SJCRH30 (cell line): Measurements from ENCODE around the gene IDUA. TPM values are rescaled to one million over a fixed set of nuclear protein-coding genes. Genes with fewer than 3 reads are reported as not detected.
A peak's percentile ranks its signal among the peaks of the same experiment; 100 is the strongest.

Experiments
- DNase-seq, 2 experiments: peaks; one replicate each; pipeline ENCODE4 v3.0.0-alpha.2; 2015 to 2020
- H3K27ac ChIP-seq: fragments of 250-450 bp; sonication (Bioruptor Pico); 2 replicates; pipeline ENCODE4 v1.5.1; 2020; ENCODE audit warnings: mild to moderate bottlenecking, moderate library complexity
- H3K27me3 ChIP-seq: fragments of 250-450 bp; sonication (Bioruptor Pico); 2 replicates; pipeline ENCODE4 v1.5.1; 2020; ENCODE audit warnings: mild to moderate bottlenecking, moderate library complexity
- H3K36me3 ChIP-seq: fragments of 250-450 bp; sonication (Bioruptor Pico); 2 replicates; pipeline ENCODE4 v1.5.1; 2020; ENCODE audit warnings: mild to moderate bottlenecking, moderate library complexity
- H3K4me1 ChIP-seq: fragments of 250-450 bp; sonication (Bioruptor Pico); 2 replicates; pipeline ENCODE4 v1.5.1; 2020; ENCODE audit warnings: mild to moderate bottlenecking, moderate library complexity
- H3K4me3 ChIP-seq: fragments of 250-450 bp; sonication (Bioruptor Pico); 2 replicates; pipeline ENCODE4 v1.5.1; 2020; ENCODE audit warnings: mild to moderate bottlenecking, moderate library complexity
- H3K9me3 ChIP-seq: fragments of 250-450 bp; sonication (Bioruptor Pico); replicated peaks from 2 replicates; pipeline ENCODE4 v1.5.1; 2020; ENCODE audit warnings: mild to moderate bottlenecking, moderate library complexity
- total RNA-seq: library from RNA; depleted of rRNA; stranded (reverse); fragments of >200 nt; shearing (Covaris generic); gene quantifications from 2 replicates; pipeline ENCODE4 v1.2.3, GENCODE V29; 2014

The IDUA gene
- total RNA-seq, 1 experiment from 2014 or later, result 2.3 TPM

DNA sequence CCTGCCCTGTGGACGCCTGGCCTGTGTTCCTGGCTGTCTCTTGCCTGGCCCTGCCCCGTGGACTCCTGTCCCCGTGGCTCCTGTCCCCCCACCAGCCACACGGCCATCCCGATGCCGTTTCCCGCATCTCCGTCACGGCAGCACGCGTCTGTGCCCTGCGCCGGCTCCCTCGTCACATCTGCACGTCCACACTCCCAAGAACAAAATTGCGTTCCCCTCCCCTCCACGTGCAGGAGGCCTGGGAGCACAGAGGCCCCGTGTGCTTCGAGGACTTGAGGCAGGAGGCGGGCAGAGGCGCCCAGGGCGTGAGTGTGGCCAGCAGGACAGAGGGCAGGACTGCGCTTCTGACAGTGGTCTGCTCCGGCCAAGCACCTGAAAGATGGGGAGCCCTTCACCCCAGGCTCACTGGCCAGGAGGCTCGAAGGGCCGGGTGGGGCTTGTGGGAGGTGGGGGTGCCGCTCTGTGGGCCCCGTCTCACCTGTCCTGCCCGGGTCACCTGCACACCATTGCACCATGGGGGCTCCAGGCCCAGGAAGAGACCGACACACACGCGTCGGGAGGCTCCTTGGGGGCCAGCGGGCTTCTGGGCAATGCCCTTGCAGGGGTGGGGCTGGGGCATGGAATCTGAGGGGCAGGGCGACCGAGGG is 41.9 kb downstream of the IDUA start:
- Histone ChIP-seq H3K27me3 (peaks cover 13% of the 10 kb centered on the region; the same call in 1 of the 2 replicates), H3K27ac (no peak overlapping the region), H3K9me3 (no peaks in the 10 kb centered on the region), H3K4me1 (peaks cover 32% of the 10 kb centered on the region), H3K4me3 (no peak overlapping the region), H3K36me3 (peaks cover 18% of the 10 kb centered on the region)
- no peak for DNase-seq

DNA sequence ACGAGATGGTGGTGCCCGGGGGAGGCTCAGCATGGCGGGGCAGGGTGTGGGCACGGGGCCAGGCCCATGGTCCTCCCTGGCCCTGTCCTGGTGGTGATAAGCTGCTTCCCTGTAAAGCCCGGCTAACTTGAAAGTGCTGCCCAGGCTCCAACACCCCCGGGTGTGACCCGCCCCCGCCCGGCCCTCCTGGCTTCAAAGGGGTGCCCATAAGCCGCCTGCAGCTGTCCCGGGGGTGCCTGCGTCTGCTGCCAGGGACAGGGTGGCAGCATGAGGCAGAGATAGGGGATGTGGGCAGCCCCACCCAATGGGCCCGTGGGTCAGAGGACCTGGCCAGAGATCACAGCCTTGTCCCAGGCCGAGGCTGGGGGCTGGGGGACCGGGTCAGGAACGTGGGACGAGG is 42.7 kb downstream of the IDUA start:
- no peak for DNase-seq
- Histone ChIP-seq H3K36me3 (peaks cover 14% of the 10 kb centered on the region), H3K4me1 (peaks cover 39% of the 10 kb centered on the region), H3K9me3 (no peaks in the 10 kb centered on the region), H3K27ac (no peak overlapping the region), H3K4me3 (no peak overlapping the region), H3K27me3 (peaks cover 13% of the 10 kb centered on the region; the same call in 1 of the 2 replicates)

DNA sequence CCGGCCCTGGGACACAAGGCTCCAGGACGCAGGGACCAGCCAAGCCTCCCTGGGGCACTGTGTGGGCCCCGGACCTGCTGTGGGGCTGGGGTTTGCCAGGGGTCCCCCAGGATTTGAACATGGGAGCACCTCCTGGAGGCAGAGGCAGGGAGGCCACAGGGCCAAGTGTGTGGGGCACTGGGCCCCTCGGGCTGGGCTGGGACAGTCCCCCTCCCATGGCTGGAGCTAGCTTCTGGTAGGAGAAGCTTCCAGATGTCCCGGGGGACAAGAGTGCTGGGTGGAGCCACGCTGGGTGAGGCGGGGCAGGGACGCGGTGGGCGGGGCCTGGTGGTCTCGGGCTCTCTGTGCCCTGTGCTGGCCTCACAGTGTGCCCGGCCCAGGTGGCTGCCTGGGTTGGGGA is 43.2 kb downstream of the IDUA start:
- H3K27ac ChIP-seq, result no peak overlapping the region
- no peaks in the 10 kb centered on the region for H3K9me3 ChIP-seq
- H3K4me3 ChIP-seq, result no peak overlapping the region
- peaks cover 11% of the 10 kb centered on the region for H3K36me3 ChIP-seq
- DNase-seq, result peak; percentile 47 to 61
- peaks cover 13% of the 10 kb centered on the region; the same call in 1 of the 2 replicates for H3K27me3 ChIP-seq
- peaks cover 41% of the 10 kb centered on the region for H3K4me1 ChIP-seq

DNA sequence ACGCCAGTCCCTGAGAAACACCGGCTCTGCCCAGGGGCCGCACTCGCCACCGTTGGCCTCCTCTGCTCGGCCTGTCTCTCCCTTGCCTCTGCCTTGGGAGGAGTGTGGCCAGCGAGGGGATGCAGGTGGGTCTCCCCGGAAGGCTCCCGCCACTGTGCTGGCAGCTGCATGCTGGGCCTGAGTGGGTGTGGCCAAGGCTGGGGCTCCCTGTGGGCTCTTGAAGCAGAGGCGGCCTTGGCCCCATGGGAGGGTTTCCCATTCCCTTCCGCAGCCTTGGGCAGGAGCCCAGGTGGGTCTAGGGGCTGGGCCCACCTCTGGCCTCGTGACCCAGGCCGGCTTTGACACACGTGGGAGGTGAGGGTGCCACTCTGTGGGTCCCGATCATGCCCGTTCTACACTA is 43.7 kb downstream of the IDUA start:
- Histone ChIP-seq H3K27ac (no peak overlapping the region), H3K4me3 (no peak overlapping the region), H3K9me3 (no peaks in the 10 kb centered on the region), H3K36me3 (peaks cover 6% of the 10 kb centered on the region), H3K4me1 (peaks cover 46% of the 10 kb centered on the region), H3K27me3 (peaks cover 13% of the 10 kb centered on the region; the same call in 1 of the 2 replicates)
- DNase-seq, result peak; percentile 64 to 65

DNA sequence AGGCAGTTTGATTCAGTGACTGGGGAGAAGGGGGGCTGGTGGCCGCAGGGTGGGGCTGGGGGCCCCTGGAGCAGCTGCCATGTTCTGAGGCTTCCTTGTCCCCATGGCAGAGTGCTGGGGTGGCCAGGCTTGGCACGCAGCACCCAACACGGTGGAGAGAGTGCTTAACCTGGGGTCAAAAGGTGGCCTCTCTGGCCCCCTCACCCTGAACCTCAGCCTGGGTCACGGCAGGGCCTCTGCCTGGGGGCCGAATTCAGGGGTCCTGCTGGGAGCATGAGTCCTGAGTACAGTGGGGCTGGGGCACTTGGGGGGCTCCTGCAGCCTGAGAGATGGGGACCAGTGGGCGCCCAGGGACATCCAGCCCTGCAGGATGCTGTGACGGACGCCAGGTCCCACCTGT is 44.5 kb downstream of the IDUA start:
- peaks cover 13% of the 10 kb centered on the region; the same call in 1 of the 2 replicates for H3K27me3 ChIP-seq

DNA sequence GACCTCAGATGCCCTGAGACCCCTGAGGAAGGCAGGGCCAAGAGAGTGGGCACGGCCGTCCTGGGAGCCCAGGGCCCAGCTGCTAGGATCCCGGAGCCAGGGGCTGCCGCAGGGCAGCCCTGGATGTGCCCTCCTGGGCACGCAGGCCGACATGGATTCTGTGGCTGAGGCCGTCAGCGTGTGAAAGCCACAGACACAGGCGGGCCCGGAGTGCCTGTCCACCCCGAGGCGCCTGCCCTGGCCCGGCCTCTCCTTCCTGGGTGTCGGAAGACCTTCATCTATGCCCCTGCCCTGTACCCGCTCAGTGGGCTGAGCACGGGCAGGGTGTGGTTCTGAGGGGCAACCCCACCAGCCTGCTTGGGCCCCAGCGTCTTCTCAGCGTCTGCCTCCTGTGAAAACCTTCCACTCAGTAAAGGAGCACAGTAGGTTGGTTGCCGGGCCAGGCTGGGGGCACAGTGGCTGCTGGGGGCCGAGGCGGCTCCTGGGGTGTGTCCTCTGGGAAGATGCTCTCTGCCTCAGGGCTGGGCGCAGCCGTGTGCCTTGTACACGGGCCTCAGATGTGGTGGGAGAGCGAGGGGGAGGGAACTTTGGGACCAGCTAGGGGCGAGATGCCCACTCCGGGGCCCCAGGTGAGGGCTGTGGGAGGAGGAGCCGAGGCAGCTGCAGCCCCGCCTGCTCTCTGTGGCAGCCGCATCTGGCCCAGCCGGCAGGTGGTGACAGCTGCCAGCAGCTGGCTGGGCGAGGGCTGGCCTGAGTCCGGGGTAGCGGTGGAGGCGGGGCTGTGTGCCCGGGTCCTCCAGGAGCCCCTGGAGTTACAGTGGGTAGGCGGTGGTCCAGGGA is 45.3 kb downstream of the IDUA start:
- no peaks in the 10 kb centered on the region for H3K36me3 ChIP-seq
- peaks cover 13% of the 10 kb centered on the region; the same call in 1 of the 2 replicates for H3K27me3 ChIP-seq
- no peaks in the 10 kb centered on the region for H3K9me3 ChIP-seq
- H3K4me1 ChIP-seq, result peaks cover 60% of the 10 kb centered on the region
- H3K4me3 ChIP-seq, result no peak overlapping the region
- DNase-seq, result peak; percentile 70 to 77
- no peak overlapping the region for H3K27ac ChIP-seq

More for the DNA sequence above, 44.5 kb downstream of the IDUA start:
- H3K4me3 ChIP-seq, result no peak overlapping the region
- H3K4me1 ChIP-seq, result peaks cover 52% of the 10 kb centered on the region
- H3K9me3 ChIP-seq, result no peaks in the 10 kb centered on the region
- no peaks in the 10 kb centered on the region for H3K36me3 ChIP-seq
- peak in 1 of 2 experiments; percentile 6 for DNase-seq
- H3K27ac ChIP-seq, result no peak overlapping the region

DNA sequence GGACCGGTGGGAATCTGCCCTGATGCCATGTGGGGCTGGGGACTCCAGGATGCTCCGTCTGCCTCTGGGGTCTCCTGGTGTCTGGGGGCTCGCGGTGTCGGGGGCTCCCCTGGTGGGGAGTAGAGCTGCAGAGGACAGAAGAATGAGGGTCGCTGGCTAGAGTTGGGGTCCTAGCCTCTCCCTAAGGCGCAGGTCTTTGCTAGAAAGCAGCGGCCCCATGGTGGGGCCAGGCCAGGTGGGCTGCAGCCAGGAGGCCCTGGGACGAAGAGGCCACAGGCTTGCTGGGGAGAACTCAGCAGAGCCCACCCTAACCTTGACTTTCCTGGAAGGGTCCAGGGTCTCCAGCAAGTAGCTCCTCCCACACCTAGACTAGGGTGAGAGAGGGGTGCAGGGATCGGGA is 46.0 kb downstream of the IDUA start:
- Histone ChIP-seq H3K27ac (no peak overlapping the region), H3K4me1 (peaks cover 57% of the 10 kb centered on the region), H3K4me3 (no peak overlapping the region), H3K27me3 (peaks cover 13% of the 10 kb centered on the region; the same call in 1 of the 2 replicates), H3K36me3 (no peaks in the 10 kb centered on the region), H3K9me3 (no peaks in the 10 kb centered on the region)
- peak in 1 of 2 experiments; percentile 6 for DNase-seq

DNA sequence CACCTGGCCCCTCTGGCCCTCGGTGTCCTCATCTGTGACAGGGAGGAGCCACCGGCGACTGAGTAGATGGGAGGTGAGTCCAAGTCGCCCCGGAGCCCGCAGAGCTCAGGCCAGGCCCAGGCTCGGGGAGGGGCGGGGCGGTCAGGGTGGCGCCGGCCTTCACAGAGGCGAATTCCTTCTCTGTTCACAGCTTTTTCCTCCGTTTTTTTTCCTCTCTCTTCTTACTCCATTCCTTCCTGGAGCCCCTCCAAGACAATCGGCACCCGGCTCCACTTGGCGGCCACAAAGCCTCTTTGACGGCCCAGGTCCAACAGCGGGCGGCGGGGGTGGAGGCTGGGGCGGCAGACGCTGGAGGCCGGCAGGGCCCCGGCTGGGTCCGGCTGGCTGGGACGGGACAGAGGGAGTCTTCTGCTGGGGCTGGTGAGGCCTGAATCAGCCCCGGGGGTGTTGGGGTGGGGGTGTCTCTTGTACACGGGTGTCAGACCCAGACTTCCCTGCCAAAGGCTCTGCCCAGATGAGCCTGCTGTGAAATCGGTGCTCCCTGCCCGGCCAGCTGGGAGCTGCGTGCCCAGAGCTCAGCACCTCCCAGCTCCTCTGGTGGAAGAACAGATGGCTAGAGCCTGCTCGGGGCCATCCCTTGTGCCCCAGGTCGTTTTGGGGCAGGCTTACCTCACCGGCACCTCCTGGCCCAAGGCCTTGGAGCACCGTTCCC is 47.2 kb downstream of the IDUA start:
- Histone ChIP-seq H3K36me3 (no peaks in the 10 kb centered on the region), H3K4me1 (peaks cover 65% of the 10 kb centered on the region), H3K9me3 (no peaks in the 10 kb centered on the region), H3K27me3 (peaks cover 13% of the 10 kb centered on the region; the same call in 1 of the 2 replicates), H3K27ac (no peak overlapping the region), H3K4me3 (peak overlapping the region; percentile 46)
- peak; percentile 43 to 45 for DNase-seq

DNA sequence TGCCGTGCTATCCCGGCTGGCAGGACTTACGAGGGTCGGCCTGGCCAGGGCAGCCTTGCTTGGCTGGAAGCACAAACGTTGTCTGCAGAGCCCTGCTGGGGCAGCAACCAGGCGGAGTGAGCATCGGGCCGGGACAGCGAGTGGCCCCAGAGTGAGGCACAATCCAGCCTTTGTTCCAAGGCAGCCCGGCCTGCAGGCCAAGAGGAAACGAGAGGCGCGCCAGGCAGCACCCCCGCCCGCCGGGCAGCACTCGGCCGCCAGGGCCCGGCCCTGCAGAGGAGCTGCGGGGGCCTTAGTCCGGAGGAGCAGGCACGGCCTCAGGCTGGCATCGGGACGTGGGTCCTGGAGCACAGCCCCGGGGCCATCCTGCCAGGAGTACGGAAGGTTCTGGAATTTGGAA is 48.7 kb downstream of the IDUA start:
- Histone ChIP-seq H3K4me1 (peaks cover 69% of the 10 kb centered on the region), H3K27ac (no peak overlapping the region), H3K27me3 (peaks cover 13% of the 10 kb centered on the region; the same call in 1 of the 2 replicates), H3K36me3 (no peaks in the 10 kb centered on the region), H3K4me3 (no peak overlapping the region), H3K9me3 (no peaks in the 10 kb centered on the region)
- peak; percentile 76 to 78 for DNase-seq

DNA sequence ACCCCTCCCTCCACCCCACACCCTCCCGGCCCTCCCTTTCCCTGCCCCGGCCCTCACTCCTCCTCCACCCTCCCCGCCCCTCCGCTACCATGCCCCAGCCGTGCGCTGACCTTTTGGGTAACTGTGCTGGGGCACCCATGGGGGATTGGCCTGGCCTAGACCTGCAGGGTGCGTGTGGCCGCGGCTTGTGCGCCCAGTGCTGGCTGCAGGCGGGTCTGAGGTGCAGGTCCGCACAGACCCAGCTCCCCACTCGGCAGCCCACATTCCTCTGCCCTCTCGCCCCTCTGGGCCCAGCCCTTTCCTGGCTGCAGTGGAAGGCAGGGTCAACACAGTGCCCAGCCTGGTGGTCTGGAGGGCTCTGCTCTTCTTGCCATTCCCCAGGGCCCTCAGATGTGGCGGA is 49.3 kb downstream of the IDUA start:
- H3K36me3 ChIP-seq, result no peaks in the 10 kb centered on the region
- H3K4me1 ChIP-seq, result peaks cover 66% of the 10 kb centered on the region

DNA sequence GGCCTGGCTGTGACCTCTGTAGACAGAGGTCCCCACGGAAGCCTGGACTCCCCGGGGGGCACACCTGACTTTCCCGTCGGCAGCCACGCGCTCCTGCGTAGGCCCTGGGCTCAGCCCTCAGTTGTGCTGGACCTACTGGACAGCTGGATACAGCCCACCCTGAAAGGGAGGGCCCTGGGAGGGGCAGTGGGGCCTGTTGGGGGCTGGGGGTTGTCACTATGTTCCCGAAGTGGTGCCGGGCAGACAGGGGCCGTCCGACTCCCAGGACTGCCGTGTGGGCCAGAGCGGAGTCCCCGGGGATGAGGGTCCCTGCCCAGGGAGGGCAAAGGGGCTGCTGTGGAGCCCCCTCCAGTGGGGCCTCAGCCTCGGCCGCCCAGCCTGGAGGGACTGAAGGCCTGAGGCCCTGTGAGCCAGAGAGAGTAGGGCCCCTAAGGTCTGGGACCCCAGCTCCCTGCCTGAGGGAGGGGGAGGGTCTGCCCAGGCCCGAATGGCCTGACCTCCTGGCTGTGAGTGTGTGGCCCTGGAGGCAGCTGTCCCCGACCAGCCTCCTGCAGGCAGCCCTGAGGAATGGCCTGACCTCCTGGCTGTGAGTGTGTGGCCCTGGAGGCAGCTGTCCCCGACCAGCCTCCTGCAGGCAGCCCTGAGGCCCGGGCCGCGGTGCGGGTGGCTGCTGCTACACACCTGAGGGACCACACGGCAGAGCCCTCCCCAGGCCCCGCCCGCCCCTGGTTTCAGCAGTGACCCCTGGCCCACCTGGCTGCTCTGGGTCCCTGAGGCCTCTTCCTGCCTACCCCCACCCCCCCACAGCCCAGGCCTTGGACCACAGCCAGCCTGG is 50.3 kb downstream of the IDUA start:
- no peak overlapping the region for H3K4me3 ChIP-seq
- H3K4me1 ChIP-seq, result peaks cover 64% of the 10 kb centered on the region
- peak in 1 of 2 experiments; percentile 22 for DNase-seq
- H3K27ac ChIP-seq, result no peak overlapping the region
- H3K36me3 ChIP-seq, result no peaks in the 10 kb centered on the region
- H3K27me3 ChIP-seq, result no peaks in the 10 kb centered on the region
- H3K9me3 ChIP-seq, result no peaks in the 10 kb centered on the region

More for the DNA sequence above, 49.3 kb downstream of the IDUA start:
- Histone ChIP-seq H3K4me3 (no peak overlapping the region), H3K27me3 (peaks cover 9% of the 10 kb centered on the region; the same call in 1 of the 2 replicates), H3K27ac (no peak overlapping the region), H3K9me3 (no peaks in the 10 kb centered on the region)
- no peak for DNase-seq

DNA sequence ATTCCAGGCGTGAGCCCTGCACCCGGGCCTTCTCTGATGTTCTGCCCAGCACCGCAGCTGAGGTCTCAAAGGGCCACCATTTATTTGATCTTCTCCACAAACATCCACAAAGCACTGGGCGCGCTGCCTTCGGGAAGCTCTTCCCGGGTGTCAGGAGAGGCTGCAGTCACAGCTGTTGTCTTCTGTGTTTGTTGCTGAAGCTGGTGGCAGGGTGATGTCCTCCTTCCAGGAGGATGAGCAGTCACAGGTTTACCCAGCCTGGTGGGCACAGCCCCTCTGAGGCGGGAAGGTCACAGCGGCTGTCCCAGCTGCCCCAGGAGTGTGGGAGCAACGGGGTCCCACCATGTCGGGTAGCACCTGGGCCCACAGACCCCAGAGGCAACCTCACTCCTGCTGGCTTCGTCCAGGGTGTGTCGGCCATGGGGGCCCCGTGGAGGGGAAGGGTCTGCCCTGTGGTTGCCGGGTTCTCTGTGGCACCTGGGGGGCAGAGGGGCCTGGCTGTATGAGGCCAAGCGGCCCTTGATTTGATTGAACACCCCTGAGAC is 52.2 kb downstream of the IDUA start:
- H3K9me3 ChIP-seq, result no peaks in the 10 kb centered on the region
- no peaks in the 10 kb centered on the region for H3K27me3 ChIP-seq
- no peak overlapping the region for H3K4me3 ChIP-seq
- H3K27ac ChIP-seq, result no peak overlapping the region
- DNase-seq, result peak in 1 of 2 experiments; percentile 70
- H3K36me3 ChIP-seq, result no peaks in the 10 kb centered on the region
- H3K4me1 ChIP-seq, result peaks cover 51% of the 10 kb centered on the region

DNA sequence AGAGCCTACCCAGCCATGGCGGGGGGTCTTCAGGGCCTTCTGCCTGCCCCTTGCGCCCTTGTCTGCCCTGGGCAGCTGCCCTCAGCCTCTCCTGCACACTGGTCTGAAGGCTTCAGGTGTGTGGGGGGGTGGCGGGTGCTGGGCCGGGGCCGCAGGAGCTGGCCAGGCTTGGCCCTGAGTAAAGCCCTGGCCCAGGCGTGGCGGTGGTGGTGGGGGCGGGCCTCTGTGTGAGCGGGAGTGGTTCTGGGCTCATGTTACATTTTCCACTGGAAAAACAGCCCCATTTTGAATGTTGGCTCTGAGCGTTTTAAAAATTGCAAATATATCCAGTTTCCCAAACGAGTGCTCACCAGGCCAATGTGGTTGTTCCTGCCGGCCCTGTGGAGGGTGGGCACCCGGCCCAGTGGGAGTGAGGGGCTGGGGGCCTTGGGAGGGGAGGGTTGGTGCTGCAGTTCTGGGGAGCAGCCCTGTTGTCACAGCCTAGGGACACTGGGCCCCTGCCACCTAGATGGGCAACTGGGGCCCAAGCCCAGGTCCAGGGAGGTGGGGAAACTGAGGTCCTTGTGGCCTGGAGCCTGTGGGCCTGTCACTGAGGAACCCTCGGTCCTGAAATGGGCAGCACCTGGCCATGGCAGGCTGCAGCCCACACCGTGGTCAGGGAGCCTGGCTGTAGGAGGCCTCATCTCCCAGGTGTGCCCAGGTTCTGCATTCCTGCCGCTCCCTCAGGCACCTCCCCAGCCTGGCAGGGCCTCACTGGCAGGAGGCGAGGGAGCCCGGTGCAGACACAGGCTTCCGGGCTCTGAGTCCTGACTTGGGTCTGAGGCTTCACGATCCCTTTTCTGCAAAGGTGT is 52.9 kb downstream of the IDUA start:
- DNase-seq, result peak in 1 of 2 experiments; percentile 55
- Histone ChIP-seq H3K4me1 (peaks cover 53% of the 10 kb centered on the region), H3K4me3 (no peak overlapping the region), H3K9me3 (no peaks in the 10 kb centered on the region), H3K36me3 (no peaks in the 10 kb centered on the region), H3K27me3 (no peaks in the 10 kb centered on the region), H3K27ac (no peak overlapping the region)
